GM12878 (cell line): Measurements from ENCODE around the gene BAAT. TPM values are rescaled to one million over a fixed set of nuclear protein-coding genes. Genes with fewer than 3 reads are reported as not detected.

ENCODE experiments used
- ATAC-seq: fragments of 200-7000 bp; cut with Tn5 transposase; 3 replicates; pipeline ENCODE4 v1.9.1; 2020; ENCODE audit warnings: mild to moderate bottlenecking, moderate library complexity
- BruUV-seq: library from RNA; stranded (reverse); fragments of 400-500 nt; replicated peaks from 2 replicates; lab custom pipeline; 2021; lab: Mats Ljungman, UMichigan
- CTCF ChIA-PET: fragments of 300-600 bp; sonication (Branson Sonifier 250); formaldehyde crosslinking; extraction: SDS; loops from one replicate; lab custom pipeline; 2021; ENCODE audit warnings: inconsistent platforms; lab: Yijun Ruan, JAX
- POLR2A ChIA-PET: fragments of 350-600 bp; formaldehyde crosslinking; extraction: SDS; loops from one replicate; lab custom pipeline; 2021; ENCODE audit warnings: inconsistent platforms; lab: Charles Lee
- RAD21 ChIA-PET: fragments of 300-600 bp; sonication (Branson Sonifier 250); formaldehyde crosslinking; loops from one replicate; lab custom pipeline; 2023; ENCODE audit warnings: antibody characterized with exemption; ENCODE audit not compliant: unreplicated experiment; lab: Charles Lee
- SMC1A ChIA-PET: fragments of 300-600 bp; sonication (Branson Sonifier 250); formaldehyde crosslinking; loops from one replicate; lab custom pipeline; 2023; ENCODE audit not compliant: unreplicated experiment, uncharacterized antibody; lab: Charles Lee
- DNase-seq: peaks from one replicate; pipeline ENCODE4 v3.0.0-alpha.2; 2011; ENCODE audit warnings: low read depth, low spot score
- FAIRE-seq: peaks from 3 replicates; lab custom pipeline; 2011; peaks lifted over from hg19 to GRCh38; lab: Jason Lieb, UNC
- H2AFZ ChIP-seq: 2 replicates; pipeline ENCODE4 v1.6.0; 2011; ENCODE audit warnings: low read depth, low read length, control low read depth; ENCODE audit not compliant: control insufficient read depth
- H3K27ac ChIP-seq: 2 replicates; pipeline ENCODE4 v1.5.1; 2011; ENCODE audit warnings: control low read depth; ENCODE audit not compliant: control insufficient read depth, insufficient read depth
- H3K27me3 ChIP-seq, 2 experiments: replicated peaks in 1 of 2; 2 replicates each; pipeline versions ENCODE4 v1.6.0 to v1.6.1; 2011; ENCODE audit warnings: low read length in 1 of 2; ENCODE audit not compliant: control insufficient read depth in 2 of 2, insufficient read depth in 2 of 2
- H3K36me3 ChIP-seq, 2 experiments: 2 replicates each; pipeline ENCODE4 v1.5.1; 2011; ENCODE audit warnings: low read length in 1 of 2; ENCODE audit not compliant: control insufficient read depth in 2 of 2, insufficient read depth in 2 of 2
- H3K4me1 ChIP-seq: 2 replicates; pipeline ENCODE4 v1.6.1; 2011; ENCODE audit warnings: mild to moderate bottlenecking, low read length, moderate library complexity, mixed read lengths; ENCODE audit not compliant: control insufficient read depth, insufficient read depth
- H3K4me2 ChIP-seq: 2 replicates; pipeline ENCODE4 v1.6.0; 2011; ENCODE audit warnings: control low read depth; ENCODE audit not compliant: control insufficient read depth, insufficient read depth
- H3K4me3 ChIP-seq: fragments of 200-600 bp; sonication (generic); 2 replicates; pipeline ENCODE4 v1.5.1; 2016
- H3K79me2 ChIP-seq: 2 replicates; pipeline ENCODE4 v1.6.0; 2011; ENCODE audit warnings: low read length; ENCODE audit not compliant: control insufficient read depth, insufficient read depth
- H3K9ac ChIP-seq: 2 replicates; pipeline ENCODE4 v1.8.0; 2011; ENCODE audit warnings: low read length, control low read depth, mixed read lengths; ENCODE audit not compliant: control insufficient read depth, insufficient read depth
- H3K9me3 ChIP-seq: replicated peaks from 3 replicates; pipeline ENCODE4 v1.5.1; 2011; ENCODE audit warnings: mild to moderate bottlenecking, low read length; ENCODE audit not compliant: control insufficient read depth, insufficient read depth
- H4K20me1 ChIP-seq: 2 replicates; pipeline ENCODE4 v1.6.0; 2011; ENCODE audit not compliant: control insufficient read depth, insufficient read depth
- FOS ChIP-seq: IDR thresholded peaks from 3 replicates; pipeline ENCODE4 v1.6.1; 2011; ENCODE audit warnings: borderline replicate concordance; ENCODE audit not compliant: insufficient read length; ENCODE audit errors: extremely low read depth
- IRF5 ChIP-seq: fragments of 450-650 bp; IDR thresholded peaks from 2 replicates; pipeline ENCODE4 v1.6.1; 2017; ENCODE audit warnings: borderline replicate concordance
- MYC ChIP-seq: IDR thresholded peaks from 2 replicates; pipeline ENCODE4 v1.6.1; 2011; ENCODE audit warnings: mild to moderate bottlenecking, low read length, moderate library complexity, inconsistent platforms; ENCODE audit not compliant: insufficient read depth, insufficient replicate concordance, insufficient read length, severe bottlenecking
- NFYB ChIP-seq: IDR thresholded peaks from 2 replicates; pipeline ENCODE4 v1.6.1; 2011; ENCODE audit warnings: low read depth, mild to moderate bottlenecking, low read length, improper control_type of control experiment, moderate library complexity; ENCODE audit not compliant: insufficient read depth
- SREBF2 ChIP-seq: IDR thresholded peaks from 2 replicates; pipeline ENCODE4 v1.6.1; 2012; ENCODE audit warnings: mild to moderate bottlenecking, low read length
- ZBTB11 ChIP-seq: fragments of 450-650 bp; formaldehyde crosslinking; IDR thresholded peaks from 2 replicates; pipeline ENCODE4 v1.5.0; 2022; ENCODE audit warnings: mild to moderate bottlenecking, missing genetic modification characterization
- WGBS: methylation state at CpG from one replicate; pipeline ENCODE4 v1.1.6; 2016; ENCODE audit warnings: low lambda C conversion rate; ENCODE audit not compliant: insufficient replicate concordance, insufficient coverage; ENCODE audit errors: missing lambda C conversion rate; 5-methylcytosine and 5-hydroxymethylcytosine counted together
- in situ Hi-C: fragments of 300-500 bp; cut with MboI; formaldehyde crosslinking; loops from 9 replicates; pipeline ENCODE4 v1.14.3; 2018; ENCODE audit warnings: mixed read lengths
- intact Hi-C: fragments of 100-400 bp; cut with micrococcal nuclease; formaldehyde crosslinking; loops from one replicate; pipeline ENCODE4 v1.14.2; 2022; ENCODE audit not compliant: unreplicated experiment
- polyA plus RNA-seq, 11 experiments: library from polyadenylated mRNA; depleted of rRNA in 4 of 11; unstranded in 6 of 11; stranded (reverse) in 5 of 11; fragments of >200 nt; fragmentation: Nextera tagmentation in 4 of 11; fragmentation: Illumina TruSeq in 1 of 11; extraction: Ambion mirVana in 4 of 11; extraction: Trizol in 1 of 11; gene quantifications; 1 replicate in 1 of 11; 2 replicates in 10 of 11; pipeline versions ENCODE4 v1.2.1 to v1.2.3, GENCODE V29; 2011 to 2016; ENCODE audit warnings: inconsistent platforms in 2 of 11, missing spikeins in 2 of 11, low read depth in 1 of 11
- total RNA-seq, 4 experiments: library from RNA; depleted of rRNA in 3 of 4; stranded (reverse); fragments of >200 nt in 3 of 4; fragmentation: Illumina TruSeq in 1 of 4; extraction: Trizol in 1 of 4; gene quantifications; 2 replicates each; pipeline versions ENCODE4 v1.2.1 to v1.2.3, GENCODE V29; 2013 to 2021

BAAT gene
- total and polyA plus RNA-seq, 10 of the 15 experiments (the other 5 are each of a cell fraction or from before 2014, with no cell fraction given) = 0.02 to 0.26 (median 0.06) TPM; not detected in 2

GRCh38 chr9:101326035-101326434, 58.8 kb downstream of the BAAT start:
- Histone ChIP-seq H2AFZ (no peak overlapping the region), H3K27ac (no peak overlapping the region), H3K4me3 (no peak overlapping the region), H3K4me2 (no peak overlapping the region), H3K36me3 (no peaks in the 10 kb centered on the region), H3K4me1 (no peaks in the 10 kb centered on the region), H3K79me2 (no peaks in the 10 kb centered on the region), H4K20me1 (no peaks in the 10 kb centered on the region), H3K27me3 (no peaks in the 10 kb centered on the region), H3K9ac (no peak overlapping the region), H3K9me3 (no peaks in the 10 kb centered on the region)
- 0% methylated on average over 1 of the region's 1 CpG for WGBS
- no peak for ATAC-seq
- FAIRE-seq = no peak
- CTCF ChIA-PET = interaction anchor here (4.8 kb wide), 1 partner anchor 15 kb away, joined by 17 read pairs; no protein-coding TSS in a partner anchor
- no peak for TF ChIP-seq ZBTB11 (CRISPR knock-in tag)
- in situ Hi-C loops = no loop called here
- no peak for DNase-seq
- SMC1A ChIA-PET = interaction anchor here (1.2 kb wide), 1 partner anchor 23 kb away, joined by 3 read pairs; no protein-coding TSS in a partner anchor
- POLR2A ChIA-PET = no interaction called here
- no TSS peak for BruUV-seq
- RAD21 ChIA-PET = no interaction called here
- intact Hi-C loops = no loop called here

- SMC1A ChIA-PET = interaction anchor here (0.8 to 1.2 kb wide), 2 partner anchors 24 to 57 kb away, joined by 3 read pairs; no protein-coding TSS in a partner anchor
- no TSS peak for BruUV-seq
- Histone ChIP-seq H4K20me1 (no peaks in the 10 kb centered on the region), H3K9ac (no peak overlapping the region), H3K4me1 (no peaks in the 10 kb centered on the region), H3K4me2 (no peak overlapping the region), H3K9me3 (no peaks in the 10 kb centered on the region), H3K36me3 (no peaks in the 10 kb centered on the region), H3K4me3 (no peak overlapping the region), H3K79me2 (no peaks in the 10 kb centered on the region), H2AFZ (no peak overlapping the region), H3K27me3 (no peaks in the 10 kb centered on the region), H3K27ac (no peak overlapping the region)
- intact Hi-C loops (no loop called here), in situ Hi-C loops (no loop called here)
- ATAC-seq (no peak), DNase-seq (no peak), FAIRE-seq (no peak)
- 0% methylated on average over 2 of the region's 2 CpGs for WGBS
- TF ChIP-seq MYC = no peak
- TF ChIP-seq FOS = no peak
- TF ChIP-seq SREBF2 = no peak
- TF ChIP-seq NFYB = no peak
- no peak for TF ChIP-seq IRF5
- POLR2A ChIA-PET = no interaction called here
- RAD21 ChIA-PET = interaction anchor here (0.6 kb wide), 1 partner anchor 14 kb away, joined by 3 read pairs; no protein-coding TSS in a partner anchor
- CTCF ChIA-PET = interaction anchor here (1.1 to 4.8 kb wide), 2 partner anchors 11 to 14 kb away, joined by 3 to 17 read pairs; no protein-coding TSS in a partner anchor
These were observed 59.8 kb downstream of the BAAT start for GRCh38 chr9:101325053-101325452.
